Heart right ventricle (tissue), 16 donors: ENCODE measurements around the gene CXCL1. TPM values are rescaled to one million over a fixed set of nuclear protein-coding genes. Genes with fewer than 3 reads are reported as not detected.
"Not testable (repeated sequence)": the region's sequence is repeated elsewhere in the genome, so short reads cannot be mapped to it uniquely, and the experiment has no call there.

ENCODE experiments used
- ATAC-seq, 8 donors: fragments of 200-7000 bp; cut with Tn5 transposase; one replicate each; pipeline ENCODE4 v1.9.1; 2020; ENCODE audit warnings: mild to moderate bottlenecking in 8 of 8, moderate library complexity in 8 of 8, moderate number of reproducible peaks in 1 of 8
- DNase-seq, 2 donors: peaks; one replicate each; pipeline ENCODE4 v3.0.0-alpha.2; 2020
- H3K27ac ChIP-seq, 10 donors: fragments of 200-600 bp; sonication (generic) in 2 of 10; one replicate each; pipeline versions ENCODE4 v1.5.0 to v1.8.0; 2020 to 2022; ENCODE audit warnings: mild to moderate bottlenecking in 3 of 10
- H3K27me3 ChIP-seq, 7 donors: fragments of 200-600 bp; one replicate each; pipeline ENCODE4 v1.8.0; 2021 to 2022; ENCODE audit warnings: mild to moderate bottlenecking in 2 of 7
- H3K36me3 ChIP-seq, 9 donors: fragments of 200-600 bp; sonication (generic) in 1 of 9; one replicate each; pipeline versions ENCODE4 v1.5.0 to v1.8.0; 2020 to 2022; ENCODE audit warnings: mild to moderate bottlenecking in 2 of 9
- H3K4me1 ChIP-seq, 9 donors: fragments of 200-600 bp; sonication (generic) in 1 of 9; one replicate each; pipeline versions ENCODE4 v1.5.0 to v1.8.0; 2020 to 2022; ENCODE audit warnings: mild to moderate bottlenecking in 4 of 9
- H3K4me3 ChIP-seq, 10 donors: fragments of 200-600 bp; sonication (generic) in 2 of 10; one replicate each; pipeline versions ENCODE4 v1.5.0 to v1.8.0; 2020 to 2022; ENCODE audit warnings: mild to moderate bottlenecking in 7 of 10, moderate library complexity in 2 of 10
- H3K9me3 ChIP-seq, 11 donors: fragments of 200-600 bp in 10 of 11; sonication (generic) in 2 of 11; one replicate each; pipeline versions ENCODE4 v1.5.0 to v1.8.0; 2013 to 2022; ENCODE audit warnings: mild to moderate bottlenecking in 2 of 11, control low read depth in 1 of 11, moderate library complexity in 1 of 11
- CTCF ChIP-seq, 9 donors: fragments of 200-600 bp; sonication (generic) in 2 of 9; IDR thresholded peaks; one replicate each; pipeline versions ENCODE4 v1.5.0 to v1.8.0; 2021 to 2022; ENCODE audit warnings: antibody characterized with exemption in 9 of 9, mild to moderate bottlenecking in 5 of 9, moderate library complexity in 1 of 9
- WGBS, 2 donors: extraction: QIAGEN DNeasy Blood & Tissue Kit; methylation state at CpG; one replicate each; pipeline ENCODE4 v1.1.7; 2013; ENCODE audit warnings: inconsistent platforms in 1 of 2; 5-methylcytosine and 5-hydroxymethylcytosine counted together
- intact Hi-C, 10 donors: fragments of 100-400 bp; cut with DNase I; formaldehyde crosslinking; loops; one replicate each; pipeline versions ENCODE4 v1.11.1 to v1.14.2; 2022
- polyA plus RNA-seq, 2 donors: library from polyadenylated mRNA; stranded (reverse); fragments of 200-250 nt; gene quantifications; one replicate each; pipeline ENCODE4 v1.2.3, GENCODE V29; 2013
- total RNA-seq, 10 donors: library from RNA; stranded (reverse); fragmentation: NEBNext Ultra II Directional in 3 of 10; extraction: Animal tissue kit (Norgen Biotek cat#: 25700) in 3 of 10; gene quantifications; one replicate each; pipeline versions ENCODE4 v1.2.1 to v1.2.4, GENCODE V29; 2021 to 2023
- donor health status: Arrhythmogenic right ventricular cardiomyopathy.
- donor health status: ischemic (EF 13 %, LVEDD 7.1; RV severe dilation, severe dysfunction).
- donor health status: healthy with polysubstance abuse.
- donor health status: DM: no; HTN: yes; CAD: no.
- donor health status: DM: no; HTN: no; CAD: no.
- donor health status: ischemic (EF 25% LVEDD 6.9; RV normal size, moderate dysfunction).
- donor health status: ischemic (EF 25% LVEDD 5.7; RV mildly dilated, moderate dysfunction).
- donor health status: healthy.
- donor health status: DM: yes; HTN: yes; CAD: no.
- donor health status: Ischemic cardiomyopathy.
- donor health status: ischemic (EF 35%, LVEDD 5.7; RV mildly dilated, moderate dysfunction).
- donor health status: nonischemic (EF 11% LVEDD 7.7; RV severe dilation, severe dysfunction).
- donor health status: DM: yes; HTN: yes; CAD: no.
- donor health status: PGD.
- donor health status: ischemic (EF 29% LVEDD 5.4; RV normal size, mild dysfunction).
- donor health status: nonischemic (EF 23%, LVEDD 6.1; RV moderate dilation, normal function).

The CXCL1 gene
- total and polyA plus RNA-seq, 12 donors, result 0.30 to 15.0 (median 1.5) TPM

- H3K27ac ChIP-seq, result no peak overlapping the region
- peaks cover 0 to 11% (median 0%) of the 10 kb centered on the region in 9 donors for H3K4me1 ChIP-seq
- no peak for DNase-seq
- TF ChIP-seq CTCF (IDR thresholded peaks at IDR 0.05), result no peak
- H3K27me3 ChIP-seq, result no peaks in the 10 kb centered on the region
- H3K36me3 ChIP-seq, result no peaks in the 10 kb centered on the region
- no peak overlapping the region for H3K4me3 ChIP-seq
- 75 to 83% methylated on average over 9 of the region's 9 CpGs for WGBS, 2 donors
- intact Hi-C loops, result no loop called here
- H3K9me3 ChIP-seq, result no peaks in the 10 kb centered on the region
- no peak for ATAC-seq
Measured at GRCh38 chr4:73895201-73896175, 26.3 kb downstream of the CXCL1 start.

GRCh38 chr4:73896416-73896815, 27.2 kb downstream of the CXCL1 start:
- H3K27ac ChIP-seq, result peak overlapping the region in 1 of 10 donors; percentile 56
- no peaks in the 10 kb centered on the region for H3K27me3 ChIP-seq
- ATAC-seq, result no peak
- no peak for TF ChIP-seq CTCF (IDR thresholded peaks at IDR 0.05)
- no peaks in the 10 kb centered on the region for H3K9me3 ChIP-seq
- no peak for DNase-seq
- H3K4me1 ChIP-seq, result peaks cover 0 to 11% (median 0%) of the 10 kb centered on the region in 9 donors
- no peaks in the 10 kb centered on the region for H3K36me3 ChIP-seq
- H3K4me3 ChIP-seq, result no peak overlapping the region
- 79 to 90% methylated on average over 2 of the region's 2 CpGs for WGBS, 2 donors
- intact Hi-C loops, result no loop called here

GRCh38 chr4:73897380-73898136, 28.4 kb downstream of the CXCL1 start:
- H3K36me3 ChIP-seq, result no peaks in the 10 kb centered on the region
- H3K9me3 ChIP-seq, result no peaks in the 10 kb centered on the region
- DNase-seq (no peak), ATAC-seq (peak in 7 of 8 donors; percentile 38 to 85 (median 74))
- peak overlapping the region in 1 of 10 donors; percentile 56 for H3K27ac ChIP-seq
- H3K4me3 ChIP-seq, result no peak overlapping the region
- H3K4me1 ChIP-seq, result peaks cover 0 to 2% (median 0%) of the 10 kb centered on the region in 9 donors
- no peak for TF ChIP-seq CTCF (IDR thresholded peaks at IDR 0.05)
- H3K27me3 ChIP-seq, result no peaks in the 10 kb centered on the region
- WGBS, 2 donors, result 55 to 61% methylated on average over 4 of the region's 4 CpGs
- intact Hi-C loops, result no loop called here

- H3K27ac ChIP-seq, DNase-seq, H3K9me3 ChIP-seq, H3K36me3 ChIP-seq, H3K27me3 ChIP-seq, ATAC-seq, intact Hi-C loops, H3K4me1 ChIP-seq, H3K4me3 ChIP-seq: not testable (repeated sequence)
- WGBS, 2 donors, result 75 to 80% methylated on average over 3 of the region's 3 CpGs
Measured at GRCh38 chr4:73899338-73899737, 30.1 kb downstream of the CXCL1 start.
